Stimulated activated CD4-positive, alpha-beta T cell treated with anti-CD3 and anti-CD28 coated beads, Interleukin-15, amount 100 ng/mL, for 1 hour (primary cell): ENCODE results near the gene PLEKHH1.

ENCODE experiments used
- DNase-seq, 2 donors: peaks; one replicate each; pipeline ENCODE4 v3.0.0-alpha.2; 2020; ENCODE audit warnings: low read depth in 1 of 2, low spot score in 1 of 2

Gene PLEKHH1

DNA sequence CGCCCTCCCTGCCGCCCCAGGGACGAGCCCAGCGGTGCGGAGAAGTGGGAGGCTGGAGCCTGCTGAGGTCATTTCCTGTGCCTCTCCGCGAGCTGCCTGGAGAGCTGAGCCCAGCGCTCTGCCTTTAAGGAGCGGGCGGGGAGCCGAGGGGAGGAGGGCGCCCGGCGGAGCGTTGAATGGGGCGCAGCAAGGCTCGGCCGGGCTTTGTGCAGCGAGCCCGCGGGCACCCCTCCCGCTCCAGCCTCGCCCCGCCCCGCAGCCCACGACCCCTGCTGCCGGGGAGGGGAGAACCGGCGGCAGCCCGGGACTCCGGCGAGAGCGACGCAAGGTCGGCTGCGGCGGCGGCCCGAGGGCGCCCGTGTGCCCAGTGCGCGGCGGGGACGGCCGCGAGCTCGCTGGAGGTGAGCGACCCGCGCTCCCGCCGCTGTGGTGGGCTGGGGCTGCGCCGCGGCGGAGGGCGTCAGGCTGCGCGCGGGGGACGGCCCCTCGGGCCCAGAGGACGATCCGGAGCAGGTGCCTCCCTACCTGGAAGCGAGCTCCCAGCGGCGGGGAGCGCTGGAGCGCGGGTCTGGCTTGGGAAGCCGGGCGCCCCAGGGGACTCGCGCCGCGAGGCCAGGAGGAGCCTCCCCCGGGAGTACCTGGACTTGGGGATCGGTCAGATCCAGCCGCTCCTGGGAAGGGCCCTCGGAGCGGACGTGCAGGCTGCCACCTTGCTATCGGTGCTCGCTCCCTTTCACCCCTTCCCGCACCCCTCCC lies at the start of gene PLEKHH1:
Gene PLEKHH1 (plus strand): TSS at position 293 of the 756 bp plus-strand sequence. CDS start 8,578 bp downstream, outside the sequence.
- peak in 1 of 2 donors; percentile 48 for DNase-seq

DNA sequence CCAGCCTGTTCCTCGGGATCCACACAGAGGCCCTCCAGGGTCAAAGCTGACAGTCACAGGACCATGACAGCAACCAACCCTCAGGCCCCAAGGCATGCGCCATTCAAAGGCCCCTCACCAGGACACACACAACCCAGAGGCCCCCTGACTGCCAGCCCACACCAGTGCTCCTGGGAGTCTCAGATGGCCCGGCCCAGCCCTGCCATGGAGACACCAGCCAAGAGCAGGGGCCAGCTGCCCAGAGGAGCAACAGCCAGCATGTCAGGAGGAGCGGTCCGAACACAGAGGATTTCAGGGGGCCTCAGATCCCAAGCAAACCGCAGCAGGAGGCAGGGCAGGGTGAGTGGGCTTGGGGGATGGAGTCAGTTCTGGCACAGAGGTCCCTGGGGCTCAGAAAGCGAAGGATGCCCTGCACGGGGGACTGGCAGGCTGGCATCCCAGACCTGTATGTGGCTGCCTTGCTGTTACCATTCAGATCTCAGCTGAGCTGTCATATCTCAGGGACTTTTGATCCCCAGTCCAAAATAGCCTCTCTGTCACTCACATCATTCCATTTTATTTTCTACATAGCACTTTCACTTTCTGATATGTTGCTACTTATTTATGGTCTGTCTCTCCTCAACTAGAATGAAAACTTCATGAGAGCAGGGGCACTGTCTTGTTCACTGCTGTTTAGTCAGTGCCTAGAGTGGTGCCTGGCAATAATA lies 49.4 kb upstream of the PLEKHH1 start:
- DNase-seq = no peak

DNA sequence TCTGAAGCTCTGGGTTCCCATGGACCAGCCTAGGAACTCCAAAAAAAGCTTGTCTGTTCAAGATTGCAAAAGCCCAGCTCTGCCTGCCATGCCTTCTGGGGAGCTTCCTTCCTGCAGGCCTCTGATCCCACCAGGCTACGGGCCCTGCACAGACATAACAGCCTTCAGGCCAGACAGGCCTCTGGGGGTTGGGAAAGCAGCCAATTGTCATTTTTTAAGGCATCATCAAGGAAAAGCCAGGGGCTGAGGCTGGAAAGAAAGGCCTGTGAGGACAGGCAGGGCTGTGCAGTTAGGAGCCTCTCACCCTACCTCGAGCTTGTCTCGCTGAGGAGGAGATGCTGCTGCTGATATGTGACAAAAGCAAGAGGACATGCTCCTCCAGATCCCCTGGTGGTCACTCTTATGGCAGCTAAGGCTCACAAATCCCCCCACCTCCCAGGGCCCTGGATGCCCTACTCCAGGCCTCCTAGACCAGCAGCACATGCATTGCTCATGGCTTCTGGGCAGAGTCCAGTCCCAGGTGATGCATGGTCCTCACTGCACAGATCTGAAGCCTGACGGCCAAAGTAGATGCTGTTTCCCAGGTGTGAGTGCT lies 47.5 kb upstream of the PLEKHH1 start:
- no peak for DNase-seq

- DNase-seq = no peak
Observed at GRCh38 chr14:67486890-67487289, 46.2 kb upstream of the PLEKHH1 start.

DNA sequence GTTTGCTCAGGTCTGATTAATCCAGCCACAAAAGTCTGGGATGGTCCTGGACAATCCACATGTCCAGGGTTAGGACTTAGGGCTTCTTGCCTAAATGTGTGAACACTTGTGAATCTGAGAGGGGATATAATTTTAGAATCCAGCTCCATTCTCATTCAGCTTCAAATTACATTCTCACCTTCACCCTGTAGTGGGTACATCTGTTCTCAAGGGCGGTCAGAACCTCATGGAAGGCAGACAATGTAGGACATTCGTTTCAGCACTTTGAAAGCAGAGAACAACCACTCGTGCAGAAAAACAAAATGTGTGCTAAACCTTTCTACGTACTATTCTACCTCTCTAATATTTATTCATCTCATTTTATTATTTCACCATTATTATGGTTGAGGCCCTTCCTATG lies 45.8 kb upstream of the PLEKHH1 start:
- DNase-seq = no peak

GRCh38 chr14:67487937-67488893 lies 44.9 kb upstream of the PLEKHH1 start, which contains the start of gene TMEM229B:
TMEM229B (minus strand) TSS chr14:67488721; CDS start chr14:67473923, 14,798 bp downstream.
- peak; percentile 31 to 46 for DNase-seq

- no peak for DNase-seq
Observed at GRCh38 chr14:67490196-67490595, 42.9 kb upstream of the PLEKHH1 start.

DNA sequence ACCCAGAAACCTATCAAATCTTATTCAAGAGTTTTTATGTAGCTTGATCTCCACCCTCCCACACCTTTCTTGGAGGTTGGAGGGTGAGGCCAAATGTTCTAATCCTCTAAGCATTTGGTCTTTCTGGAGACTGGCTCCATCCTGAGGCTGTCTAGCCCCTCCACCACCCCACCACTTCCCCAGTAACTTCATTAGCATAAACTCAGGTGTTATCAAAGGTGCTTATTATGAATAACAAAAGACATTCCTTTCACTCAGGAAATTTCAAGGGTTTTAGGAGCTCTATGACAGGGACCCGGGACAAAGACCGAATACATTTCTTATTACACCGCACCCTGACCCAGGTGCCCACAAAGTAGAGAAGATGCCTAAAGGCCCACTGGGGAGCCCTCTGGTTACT lies 41.8 kb upstream of the PLEKHH1 start:
- no peak for DNase-seq

DNA sequence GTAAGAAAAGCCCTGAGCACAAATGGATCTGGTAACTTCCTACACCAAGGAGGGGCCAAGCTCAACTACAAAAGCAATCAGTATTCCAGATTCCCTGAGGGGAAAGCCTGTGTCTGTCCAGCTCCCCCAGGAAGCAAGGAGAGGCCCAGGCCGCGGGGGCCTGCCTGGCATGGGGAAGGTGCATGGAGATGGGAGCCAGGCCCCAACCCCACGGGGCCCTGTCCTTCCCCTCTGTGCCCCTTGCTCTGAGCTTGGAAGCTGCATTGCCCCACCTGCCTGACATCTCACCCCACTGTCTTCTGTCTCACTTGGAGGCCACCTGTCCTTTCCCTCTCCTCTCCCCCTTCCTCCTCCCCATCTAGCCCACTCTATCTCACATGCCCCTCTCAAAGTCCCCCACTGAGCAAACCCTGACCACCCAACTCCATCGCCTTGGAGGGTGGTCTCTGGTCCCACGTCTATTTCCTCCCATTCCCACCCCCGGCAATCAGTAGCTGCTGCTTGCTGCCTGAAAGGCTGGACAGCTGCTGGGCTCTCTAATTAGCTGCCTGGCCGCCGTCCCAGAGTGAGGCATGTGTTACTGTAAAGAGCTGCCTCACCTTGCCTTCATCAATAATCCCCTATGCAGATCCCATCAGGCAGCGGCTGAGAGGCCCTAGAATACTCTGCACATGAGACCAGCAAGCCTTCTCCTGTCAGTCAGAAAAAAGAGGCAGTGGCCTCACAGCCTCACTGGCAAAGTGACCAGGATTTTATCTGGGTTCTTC lies 41.2 kb upstream of the PLEKHH1 start:
- DNase-seq = no peak

DNA sequence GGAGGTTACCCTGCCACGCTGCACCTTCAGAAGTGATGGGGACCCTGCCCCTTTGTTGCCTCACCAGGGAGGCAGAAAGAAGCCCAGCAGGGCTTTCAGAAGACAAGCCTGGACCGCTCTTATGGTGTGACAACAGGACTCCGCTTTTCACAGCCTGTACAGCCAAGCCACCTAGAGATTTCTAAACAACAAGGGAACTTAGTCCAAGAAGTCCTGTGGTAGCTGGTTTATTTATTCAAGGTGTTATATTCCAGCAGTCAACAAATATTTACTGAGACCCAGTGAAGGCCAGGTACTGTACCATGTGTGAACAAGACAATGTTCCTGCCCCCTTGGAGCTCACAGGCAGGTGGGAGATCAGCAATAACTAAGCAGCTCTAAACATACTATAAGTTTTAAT lies 40.6 kb upstream of the PLEKHH1 start:
- no peak for DNase-seq

GRCh38 chr14:67493092-67493717 lies 39.9 kb upstream of the PLEKHH1 start:
- DNase-seq = no peak

- no peak for DNase-seq
Observed at GRCh38 chr14:67495827-67496226, 37.3 kb upstream of the PLEKHH1 start.

DNA sequence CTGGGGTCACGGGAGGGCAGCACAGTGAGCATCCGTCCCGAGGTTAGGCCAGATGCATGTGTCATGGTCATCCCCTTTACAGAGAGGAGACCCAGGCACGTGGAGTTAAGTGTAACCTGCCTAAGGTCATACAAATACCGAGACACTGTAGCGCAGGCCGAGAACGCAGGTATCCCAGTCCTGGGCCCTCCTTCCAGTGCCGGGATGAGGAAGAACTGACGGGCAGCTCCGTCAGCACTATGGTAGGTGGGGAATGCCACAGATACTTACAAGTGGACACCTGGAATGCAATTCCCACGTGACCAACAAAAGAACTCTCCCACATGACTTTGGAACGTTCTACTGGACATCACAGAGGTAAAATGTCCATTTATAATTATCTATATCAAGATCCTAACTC lies 35.9 kb upstream of the PLEKHH1 start:
- no peak for DNase-seq

- DNase-seq = no peak
Observed at GRCh38 chr14:67497716-67498115, 35.4 kb upstream of the PLEKHH1 start.

GRCh38 chr14:67500981-67501380 lies 32.1 kb upstream of the PLEKHH1 start:
- DNase-seq = no peak

DNA sequence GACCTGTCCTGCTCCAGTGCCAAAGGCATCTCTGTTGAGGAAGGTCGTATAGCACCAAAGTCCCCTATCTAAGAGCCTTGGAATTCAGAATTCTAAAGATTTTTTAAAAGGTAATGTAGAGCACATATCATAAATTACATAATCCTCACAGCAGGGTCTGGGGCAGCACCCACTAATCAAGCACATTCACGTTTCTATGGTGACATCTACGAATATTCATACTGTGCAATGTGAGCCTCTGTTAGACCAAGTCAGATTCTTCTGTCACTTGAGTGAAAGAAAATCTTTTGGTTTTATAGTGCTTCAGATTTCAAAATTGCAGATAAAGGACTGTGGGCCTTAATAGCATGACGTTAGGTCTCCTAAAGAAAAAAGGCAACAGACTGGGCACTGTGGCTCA lies 31.4 kb upstream of the PLEKHH1 start:
- DNase-seq = no peak

DNA sequence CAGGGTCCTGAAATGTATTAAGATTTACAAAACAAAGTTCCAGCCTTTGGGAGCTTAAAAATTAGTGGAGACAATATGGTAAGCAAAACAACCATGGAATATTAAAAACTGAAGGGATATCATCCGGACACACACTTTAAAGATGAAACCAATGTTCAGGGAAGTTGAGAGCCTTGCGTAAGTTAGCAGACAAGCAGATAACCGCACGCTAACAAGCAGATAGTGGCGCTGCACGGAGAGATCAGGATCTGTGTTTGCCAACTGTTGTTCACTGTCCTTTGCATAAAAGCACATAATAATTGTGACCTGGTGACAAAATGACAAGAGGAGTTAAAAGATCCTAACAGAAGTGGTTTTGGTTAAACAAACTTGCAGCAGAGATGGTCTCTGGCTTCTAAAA lies 30.2 kb upstream of the PLEKHH1 start:
- DNase-seq = no peak

- DNase-seq = no peak
Observed at GRCh38 chr14:67503331-67503730, 29.8 kb upstream of the PLEKHH1 start.

- no peak for DNase-seq
Observed at GRCh38 chr14:67505254-67505653, 27.8 kb upstream of the PLEKHH1 start.

DNA sequence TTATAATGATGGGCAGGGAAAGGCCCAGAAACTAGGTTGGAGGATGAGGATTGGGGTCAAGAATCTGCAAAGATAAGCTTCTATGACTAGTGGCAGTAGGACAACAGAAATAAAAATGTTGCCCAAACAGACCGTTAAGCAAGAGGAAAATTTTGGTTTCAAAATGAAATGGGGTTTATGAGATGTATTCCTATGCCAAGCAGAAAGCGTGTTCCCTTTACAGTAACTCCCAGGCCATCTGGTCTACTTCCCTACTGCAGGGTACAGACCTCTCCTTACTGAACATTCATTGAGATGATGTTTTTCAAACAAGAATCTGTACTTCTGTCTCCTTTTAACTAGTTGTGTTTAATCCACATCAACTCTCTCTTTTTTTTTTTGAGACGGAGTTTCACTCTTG lies 24.1 kb upstream of the PLEKHH1 start:
- DNase-seq = no peak
